Naive thymus-derived CD8-positive, alpha-beta T cell (primary cell): ENCODE data around the gene TXNRD1. TPM values are rescaled to one million over a fixed set of nuclear protein-coding genes. Genes with fewer than 3 reads are reported as not detected.
A peak's percentile ranks its signal among the peaks of the same experiment; 100 is the strongest.

ENCODE experiments used
- ATAC-seq, 2 donors: fragments of 150-1000 bp; cut with Tn5 transposase in 1 of 2; sonication (Bioruptor Pico), chemical (Tn5 transposase) in 1 of 2; 1 replicate in 1 of 2; 2 replicates in 1 of 2; pipeline ENCODE4 v1.10.0; 2021; ENCODE audit warnings: mild to moderate bottlenecking in 2 of 2, moderate library complexity in 2 of 2
- POLR2A ChIA-PET: fragments of 350-600 bp; sonication (Branson Sonifier 250); formaldehyde crosslinking; loops from one replicate; lab custom pipeline; 2021; ENCODE audit warnings: antibody characterized with exemption; lab: Charles Lee
- DNase-seq, 10 donors: peaks; one replicate each; pipeline versions ENCODE4 v3.0.0 to v3.0.0-alpha.2; 2020 to 2022
- H3K27ac Mint-ChIP-seq, 10 donors: one replicate each; pipeline ENCODE4 v1.8.0; 2020 to 2022; ENCODE audit warnings: mild to moderate bottlenecking in 10 of 10, mixed read lengths in 10 of 10, moderate library complexity in 4 of 10, inconsistent platforms in 1 of 10
- H3K27me3 Mint-ChIP-seq, 5 donors: one replicate each; pipeline ENCODE4 v1.8.0; 2021 to 2022; ENCODE audit warnings: mixed read lengths in 5 of 5
- H3K36me3 Mint-ChIP-seq, 3 donors: one replicate each; pipeline ENCODE4 v1.8.0; 2020 to 2022; ENCODE audit warnings: mixed read lengths in 3 of 3, mild to moderate bottlenecking in 2 of 3, inconsistent platforms in 1 of 3
- H3K4me1 Mint-ChIP-seq, 4 donors: one replicate each; pipeline ENCODE4 v1.8.0; 2021 to 2022; ENCODE audit warnings: mixed read lengths in 4 of 4
- H3K4me3 Mint-ChIP-seq, 10 donors: one replicate each; pipeline ENCODE4 v1.8.0; 2020 to 2022; ENCODE audit warnings: mild to moderate bottlenecking in 10 of 10, mixed read lengths in 10 of 10, moderate library complexity in 6 of 10, inconsistent platforms in 1 of 10
- H3K9me3 Mint-ChIP-seq, 9 donors: one replicate each; pipeline ENCODE4 v1.8.0; 2020 to 2022; ENCODE audit warnings: mixed read lengths in 9 of 9, mild to moderate bottlenecking in 3 of 9, inconsistent platforms in 1 of 9, moderate library complexity in 1 of 9
- polyA plus RNA-seq, 3 donors: library from polyadenylated mRNA; unstranded; fragments of 300-500 nt; fragmentation: Illumina TruSeq; gene quantifications; one replicate each; pipeline ENCODE4 v1.2.3, GENCODE V29; 2021
- total RNA-seq, 8 experiments: library from RNA in 2 of 8; stranded (reverse) in 2 of 8; gene quantifications; one replicate each; pipeline ENCODE4 v1.2.3 and lab custom pipeline; 2021 to 2026

Gene TXNRD1
- total and polyA plus RNA-seq, 5 experiments from 2014 or later = 18.7 to 102 (median 29.6) TPM

- ATAC-seq (no peak), DNase-seq (no peak)
- Mint-ChIP-seq H3K27me3 (peaks cover 0 to 4% (median 2%) of the 10 kb centered on the region in 5 donors), H3K27ac (no peak overlapping the region), H3K9me3 (peaks cover 0 to 5% (median 0%) of the 10 kb centered on the region in 9 donors), H3K36me3 (peaks cover 0 to 4% (median 4%) of the 10 kb centered on the region in 3 donors), H3K4me3 (no peak overlapping the region), H3K4me1 (no peaks in the 10 kb centered on the region)
- POLR2A ChIA-PET = no interaction called here
These were observed 35.2 kb upstream of the TXNRD1 start for GRCh38 chr12:104180374-104180773.

DNA sequence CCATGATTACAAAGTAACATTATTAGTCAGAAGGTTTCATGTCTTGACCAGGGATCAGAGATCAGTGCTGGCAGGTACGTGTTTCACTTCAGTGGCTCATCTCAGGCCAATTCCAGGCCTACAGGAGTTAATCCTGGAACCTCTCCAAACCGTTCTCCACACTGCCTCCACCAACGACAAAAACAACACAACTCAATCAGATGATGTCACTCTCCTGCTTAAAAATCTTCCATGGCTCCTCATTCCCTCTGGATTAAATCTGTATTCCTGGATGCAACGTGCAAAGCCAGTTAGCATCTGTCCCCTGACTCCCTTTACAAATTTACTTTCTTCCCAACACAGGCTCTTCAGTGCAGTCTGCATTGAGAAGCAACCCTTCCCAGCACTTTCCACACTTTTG, 34.3 kb upstream of the TXNRD1 start:
- peaks cover 0 to 5% (median 0%) of the 10 kb centered on the region in 9 donors for H3K9me3 Mint-ChIP-seq
- peak overlapping the region in 1 of 10 donors; percentile 3 for H3K27ac Mint-ChIP-seq
- POLR2A ChIA-PET = no interaction called here
- DNase-seq = no peak
- H3K27me3 Mint-ChIP-seq = peaks cover 0 to 4% (median 2%) of the 10 kb centered on the region in 5 donors
- no peak for ATAC-seq
- no peak overlapping the region for H3K4me3 Mint-ChIP-seq
- peaks cover 0 to 4% (median 4%) of the 10 kb centered on the region in 3 donors for H3K36me3 Mint-ChIP-seq
- H3K4me1 Mint-ChIP-seq = no peaks in the 10 kb centered on the region

DNA sequence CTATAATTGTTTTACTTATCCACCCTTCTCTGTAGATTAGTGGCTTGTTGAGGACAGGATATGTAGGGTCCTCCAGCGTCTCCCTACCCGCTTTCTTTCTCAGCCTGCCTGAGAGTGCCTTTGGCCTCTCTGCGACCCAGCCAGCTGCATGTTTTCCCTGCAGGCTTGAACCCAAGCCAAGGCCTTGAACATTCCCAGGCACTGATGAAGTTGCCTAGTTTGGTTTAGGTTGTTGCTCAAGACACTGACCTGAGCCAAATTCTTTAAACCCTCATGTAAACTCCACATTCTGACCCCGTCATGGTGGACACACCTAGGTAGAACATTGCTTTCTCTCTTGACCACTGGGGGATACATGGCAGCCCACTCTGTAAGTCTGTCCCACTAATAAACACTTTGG, 33.4 kb upstream of the TXNRD1 start:
- DNase-seq = no peak
- H3K4me1 Mint-ChIP-seq = no peaks in the 10 kb centered on the region
- peaks cover 0 to 5% (median 0%) of the 10 kb centered on the region in 9 donors for H3K9me3 Mint-ChIP-seq
- peaks cover 0 to 4% (median 2%) of the 10 kb centered on the region in 5 donors for H3K27me3 Mint-ChIP-seq
- no peak for ATAC-seq
- no peak overlapping the region for H3K4me3 Mint-ChIP-seq
- H3K27ac Mint-ChIP-seq = no peak overlapping the region
- POLR2A ChIA-PET = interaction anchor here (0.7 kb wide), 1 partner anchor 199 kb away, joined by 5 read pairs; no protein-coding TSS in a partner anchor
- H3K36me3 Mint-ChIP-seq = peaks cover 0 to 4% (median 4%) of the 10 kb centered on the region in 3 donors

GRCh38 chr12:104182621-104183378, 32.8 kb upstream of the TXNRD1 start:
- H3K9me3 Mint-ChIP-seq = peaks cover 0 to 5% (median 0%) of the 10 kb centered on the region in 9 donors
- H3K27ac Mint-ChIP-seq = peak overlapping the region in 1 of 10 donors; percentile 22
- no peak overlapping the region for H3K4me3 Mint-ChIP-seq
- H3K27me3 Mint-ChIP-seq = peaks cover 0 to 4% (median 2%) of the 10 kb centered on the region in 5 donors
- POLR2A ChIA-PET = no interaction called here
- H3K36me3 Mint-ChIP-seq = peaks cover 0 to 4% (median 4%) of the 10 kb centered on the region in 3 donors
- no peaks in the 10 kb centered on the region for H3K4me1 Mint-ChIP-seq
- no peak for DNase-seq
- no peak for ATAC-seq

GRCh38 chr12:104183443-104183842, 32.1 kb upstream of the TXNRD1 start:
- no peaks in the 10 kb centered on the region for H3K4me1 Mint-ChIP-seq
- POLR2A ChIA-PET = no interaction called here
- peaks cover 0 to 5% (median 0%) of the 10 kb centered on the region in 9 donors for H3K9me3 Mint-ChIP-seq
- no peak overlapping the region for H3K4me3 Mint-ChIP-seq
- no peak for ATAC-seq
- no peak for DNase-seq
- peaks cover 0 to 4% (median 4%) of the 10 kb centered on the region in 3 donors for H3K36me3 Mint-ChIP-seq
- peaks cover 0 to 3% (median 0%) of the 10 kb centered on the region in 5 donors for H3K27me3 Mint-ChIP-seq
- H3K27ac Mint-ChIP-seq = no peak overlapping the region

- POLR2A ChIA-PET = interaction anchor here (0.7 kb wide), 1 partner anchor 641 kb away, joined by 3 read pairs; no protein-coding TSS in a partner anchor
- Mint-ChIP-seq H3K27me3 (peaks cover 0 to 2% (median 0%) of the 10 kb centered on the region in 5 donors), H3K36me3 (peaks cover 0 to 4% (median 4%) of the 10 kb centered on the region in 3 donors), H3K27ac (no peak overlapping the region), H3K4me1 (no peaks in the 10 kb centered on the region), H3K4me3 (no peak overlapping the region), H3K9me3 (peaks cover 0 to 5% (median 0%) of the 10 kb centered on the region in 9 donors)
- DNase-seq = no peak
- no peak for ATAC-seq
These were observed 28.0 kb upstream of the TXNRD1 start for GRCh38 chr12:104187446-104188155.

- Mint-ChIP-seq H3K36me3 (peaks cover 0 to 4% (median 1%) of the 10 kb centered on the region in 3 donors), H3K27ac (no peak overlapping the region), H3K27me3 (peaks cover 0 to 2% (median 0%) of the 10 kb centered on the region in 5 donors), H3K9me3 (peaks cover 0 to 5% (median 0%) of the 10 kb centered on the region in 9 donors), H3K4me3 (no peak overlapping the region), H3K4me1 (no peaks in the 10 kb centered on the region)
- ATAC-seq = no peak
- DNase-seq = no peak
- POLR2A ChIA-PET = interaction anchor here (0.7 kb wide), 1 partner anchor 640 kb away, joined by 3 read pairs; no protein-coding TSS in a partner anchor
These were observed 27.0 kb upstream of the TXNRD1 start for GRCh38 chr12:104188534-104188933.

DNA sequence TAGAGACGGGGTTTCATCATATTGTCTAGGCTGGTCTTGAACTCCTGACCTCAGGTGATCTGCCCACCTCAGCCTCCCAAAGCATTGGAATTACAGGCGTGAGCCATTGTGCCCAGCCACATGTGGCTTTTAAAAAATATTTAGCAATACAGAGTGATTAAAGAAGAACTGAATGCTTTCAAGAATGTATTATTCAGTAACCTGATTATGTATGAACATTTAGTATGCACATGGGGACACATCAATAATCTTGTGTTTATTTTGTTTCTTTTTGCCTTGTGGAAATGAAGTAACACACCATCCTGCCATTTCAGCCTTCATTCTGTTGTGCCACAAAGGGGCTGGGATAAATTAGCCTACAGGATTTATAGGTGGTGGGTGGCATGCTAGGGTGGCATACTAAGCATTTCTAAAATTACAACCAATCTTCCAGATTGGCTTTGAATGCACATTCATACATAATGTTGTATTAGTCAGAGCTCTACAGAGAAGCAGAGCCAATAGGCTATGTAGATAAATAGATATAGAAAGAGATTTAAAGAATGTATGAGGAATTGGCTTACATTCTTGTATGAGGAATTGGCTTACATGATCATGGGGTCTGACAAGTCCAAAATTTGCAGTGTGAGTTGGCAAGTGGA, 25.5 kb upstream of the TXNRD1 start:
- no peak for DNase-seq
- POLR2A ChIA-PET = interaction anchor here (0.5 kb wide), 1 partner anchor 10 kb away, joined by 4 read pairs; no protein-coding TSS in a partner anchor
- H3K4me3 Mint-ChIP-seq = no peak overlapping the region
- no peaks in the 10 kb centered on the region for H3K9me3 Mint-ChIP-seq
- H3K36me3 Mint-ChIP-seq = no peaks in the 10 kb centered on the region
- H3K27me3 Mint-ChIP-seq = no peaks in the 10 kb centered on the region
- H3K27ac Mint-ChIP-seq = peak overlapping the region in 1 of 10 donors; percentile 4
- ATAC-seq = no peak
- no peaks in the 10 kb centered on the region for H3K4me1 Mint-ChIP-seq

- no peak overlapping the region for H3K4me3 Mint-ChIP-seq
- no peaks in the 10 kb centered on the region for H3K27me3 Mint-ChIP-seq
- no peaks in the 10 kb centered on the region for H3K36me3 Mint-ChIP-seq
- H3K27ac Mint-ChIP-seq = no peak overlapping the region
- no peaks in the 10 kb centered on the region for H3K4me1 Mint-ChIP-seq
- DNase-seq (no peak), ATAC-seq (no peak)
- H3K9me3 Mint-ChIP-seq = no peaks in the 10 kb centered on the region
- POLR2A ChIA-PET = interaction anchor here (0.5 to 0.7 kb wide), 2 partner anchors 9 to 177 kb away, joined by 3 to 4 read pairs; no protein-coding TSS in a partner anchor
These were observed 24.9 kb upstream of the TXNRD1 start for GRCh38 chr12:104190641-104191176.

DNA sequence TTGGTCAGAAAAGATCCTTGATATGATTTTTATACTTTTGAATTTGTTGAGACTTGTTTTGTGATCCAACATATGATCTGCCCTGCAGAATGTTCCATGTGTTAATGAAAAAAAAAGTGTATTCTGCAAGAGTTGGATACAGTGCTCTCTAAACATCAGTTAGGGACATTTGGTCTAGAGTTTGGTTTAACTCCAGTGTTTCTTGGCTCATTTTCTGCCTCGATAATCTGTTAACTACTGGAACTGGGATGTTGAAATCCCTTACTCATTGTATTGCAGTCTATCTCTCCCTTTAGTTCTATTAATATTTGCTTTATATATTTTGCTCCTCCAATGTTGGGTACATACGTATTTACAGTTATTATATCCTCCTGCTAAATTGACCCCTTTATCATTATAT, 18.3 kb upstream of the TXNRD1 start:
- H3K4me3 Mint-ChIP-seq = no peak overlapping the region

DNA sequence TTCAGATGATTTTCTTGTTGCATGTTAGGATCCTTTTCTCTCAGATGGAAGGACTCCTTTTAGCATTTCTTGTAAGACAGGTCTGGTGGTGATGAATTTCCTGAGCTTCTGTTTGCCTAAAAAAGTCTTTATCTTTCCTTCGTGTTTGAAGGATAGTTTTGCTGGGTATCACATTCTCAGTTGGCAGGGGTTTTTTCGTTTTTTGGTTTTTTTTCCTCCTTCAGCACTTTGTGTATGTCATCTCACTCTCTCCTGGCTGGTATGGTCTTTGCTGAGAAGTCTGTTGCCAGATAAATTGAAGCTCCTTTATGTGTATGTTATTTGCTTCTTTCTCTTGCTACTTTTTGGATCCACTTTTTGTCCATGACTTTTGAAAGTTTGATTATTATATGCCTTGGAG, 15.6 kb upstream of the TXNRD1 start:
- Mint-ChIP-seq H3K36me3 (peaks cover 0 to 7% (median 4%) of the 10 kb centered on the region in 3 donors), H3K9me3 (peaks cover 0 to 10% (median 0%) of the 10 kb centered on the region in 9 donors), H3K27me3 (peaks cover 0 to 9% (median 8%) of the 10 kb centered on the region in 5 donors), H3K4me1 (peaks cover 0 to 5% (median 2%) of the 10 kb centered on the region in 4 donors), H3K4me3 (no peak overlapping the region), H3K27ac (no peak overlapping the region)
- ATAC-seq = no peak
- DNase-seq = no peak
- POLR2A ChIA-PET = interaction anchor here (0.7 kb wide), 2 partner anchors 10 to 158 kb away, joined by 3 to 4 read pairs; no protein-coding TSS in a partner anchor

More for the DNA sequence above, 18.3 kb upstream of the TXNRD1 start:
- DNase-seq (no peak), ATAC-seq (no peak)
- Mint-ChIP-seq H3K4me1 (peaks cover 0 to 5% (median 2%) of the 10 kb centered on the region in 4 donors), H3K36me3 (peaks cover 0 to 7% (median 4%) of the 10 kb centered on the region in 3 donors), H3K9me3 (peaks cover 0 to 10% (median 0%) of the 10 kb centered on the region in 9 donors), H3K27ac (no peak overlapping the region), H3K27me3 (peaks cover 0 to 9% (median 8%) of the 10 kb centered on the region in 5 donors)
- POLR2A ChIA-PET = no interaction called here
